GM12878 (cell line): Measurements from ENCODE around the gene RICTOR. TPM values are rescaled to one million over a fixed set of nuclear protein-coding genes. Genes with fewer than 3 reads are reported as not detected.

Experiments used
- ATAC-seq: fragments of 200-7000 bp; cut with Tn5 transposase; 3 replicates; pipeline ENCODE4 v1.9.1; 2020; ENCODE audit warnings: mild to moderate bottlenecking, moderate library complexity
- BruUV-seq: library from RNA; stranded (reverse); fragments of 400-500 nt; replicated peaks from 2 replicates; lab custom pipeline; 2021; lab: Mats Ljungman, UMichigan
- CTCF ChIA-PET: fragments of 300-600 bp; sonication (Branson Sonifier 250); formaldehyde crosslinking; extraction: SDS; loops from one replicate; lab custom pipeline; 2021; ENCODE audit warnings: inconsistent platforms; lab: Yijun Ruan, JAX
- POLR2A ChIA-PET: fragments of 350-600 bp; formaldehyde crosslinking; extraction: SDS; loops from one replicate; lab custom pipeline; 2021; ENCODE audit warnings: inconsistent platforms; lab: Charles Lee
- RAD21 ChIA-PET: fragments of 300-600 bp; sonication (Branson Sonifier 250); formaldehyde crosslinking; loops from one replicate; lab custom pipeline; 2023; ENCODE audit warnings: antibody characterized with exemption; ENCODE audit not compliant: unreplicated experiment; lab: Charles Lee
- SMC1A ChIA-PET: fragments of 300-600 bp; sonication (Branson Sonifier 250); formaldehyde crosslinking; loops from one replicate; lab custom pipeline; 2023; ENCODE audit not compliant: unreplicated experiment, uncharacterized antibody; lab: Charles Lee
- DNase-seq: peaks from one replicate; pipeline ENCODE4 v3.0.0-alpha.2; 2011; ENCODE audit warnings: low read depth, low spot score
- FAIRE-seq: peaks from 3 replicates; lab custom pipeline; 2011; peaks lifted over from hg19 to GRCh38; lab: Jason Lieb, UNC
- H2AFZ ChIP-seq: 2 replicates; pipeline ENCODE4 v1.6.0; 2011; ENCODE audit warnings: low read depth, low read length, control low read depth; ENCODE audit not compliant: control insufficient read depth
- H3K27ac ChIP-seq: 2 replicates; pipeline ENCODE4 v1.5.1; 2011; ENCODE audit warnings: control low read depth; ENCODE audit not compliant: control insufficient read depth, insufficient read depth
- H3K27me3 ChIP-seq, 2 experiments: replicated peaks in 1 of 2; 2 replicates each; pipeline versions ENCODE4 v1.6.0 to v1.6.1; 2011; ENCODE audit warnings: low read length in 1 of 2; ENCODE audit not compliant: control insufficient read depth in 2 of 2, insufficient read depth in 2 of 2
- H3K36me3 ChIP-seq, 2 experiments: 2 replicates each; pipeline ENCODE4 v1.5.1; 2011; ENCODE audit warnings: low read length in 1 of 2; ENCODE audit not compliant: control insufficient read depth in 2 of 2, insufficient read depth in 2 of 2
- H3K4me1 ChIP-seq: 2 replicates; pipeline ENCODE4 v1.6.1; 2011; ENCODE audit warnings: mild to moderate bottlenecking, low read length, moderate library complexity, mixed read lengths; ENCODE audit not compliant: control insufficient read depth, insufficient read depth
- H3K4me2 ChIP-seq: 2 replicates; pipeline ENCODE4 v1.6.0; 2011; ENCODE audit warnings: control low read depth; ENCODE audit not compliant: control insufficient read depth, insufficient read depth
- H3K4me3 ChIP-seq: fragments of 200-600 bp; sonication (generic); 2 replicates; pipeline ENCODE4 v1.5.1; 2016
- H3K79me2 ChIP-seq: 2 replicates; pipeline ENCODE4 v1.6.0; 2011; ENCODE audit warnings: low read length; ENCODE audit not compliant: control insufficient read depth, insufficient read depth
- H3K9ac ChIP-seq: 2 replicates; pipeline ENCODE4 v1.8.0; 2011; ENCODE audit warnings: low read length, control low read depth, mixed read lengths; ENCODE audit not compliant: control insufficient read depth, insufficient read depth
- H3K9me3 ChIP-seq: replicated peaks from 3 replicates; pipeline ENCODE4 v1.5.1; 2011; ENCODE audit warnings: mild to moderate bottlenecking, low read length; ENCODE audit not compliant: control insufficient read depth, insufficient read depth
- H4K20me1 ChIP-seq: 2 replicates; pipeline ENCODE4 v1.6.0; 2011; ENCODE audit not compliant: control insufficient read depth, insufficient read depth
- BRCA1 ChIP-seq: IDR thresholded peaks from 2 replicates; pipeline ENCODE4 v1.6.1; 2011; ENCODE audit warnings: low read depth, low read length, improper control_type of control experiment
- CBFB ChIP-seq: IDR thresholded peaks from 2 replicates; pipeline ENCODE4 v1.6.1; 2016; ENCODE audit warnings: antibody characterized with exemption, low read depth
- EZH2 ChIP-seq: IDR thresholded peaks from 2 replicates; pipeline ENCODE4 v1.6.1; 2012; ENCODE audit warnings: low read depth, mild to moderate bottlenecking, control low read depth, inconsistent platforms, low read length, borderline replicate concordance; ENCODE audit not compliant: control insufficient read depth
- FOXM1 ChIP-seq: IDR thresholded peaks from 2 replicates; pipeline ENCODE4 v1.6.1; 2012; ENCODE audit warnings: low read depth, mild to moderate bottlenecking, inconsistent platforms, low read length, moderate library complexity
- HCFC1 ChIP-seq: fragments of 150-350 bp; IDR thresholded peaks from 2 replicates; pipeline ENCODE4 v1.6.1; 2014; ENCODE audit warnings: low read length
- IKZF2 ChIP-seq, 2 experiments: fragments of 450-650 bp; IDR thresholded peaks; 2 replicates each; pipeline ENCODE4 v1.6.1; 2017; ENCODE audit warnings: mild to moderate bottlenecking in 2 of 2, moderate library complexity in 2 of 2
- MEF2A ChIP-seq: IDR thresholded peaks from 2 replicates; pipeline ENCODE4 v1.6.1; 2011; ENCODE audit warnings: low read depth, mild to moderate bottlenecking, low read length, moderate library complexity; ENCODE audit not compliant: insufficient read depth
- MTA3 ChIP-seq: IDR thresholded peaks from 2 replicates; pipeline ENCODE4 v1.6.1; 2012; ENCODE audit warnings: low read length, inconsistent platforms, borderline replicate concordance
- MYB ChIP-seq: fragments of 150-350 bp; IDR thresholded peaks from 2 replicates; pipeline ENCODE4 v1.6.1; 2014; ENCODE audit warnings: mild to moderate bottlenecking, low read depth, low read length, borderline replicate concordance
- NFIC ChIP-seq: IDR thresholded peaks from 2 replicates; pipeline ENCODE4 v1.6.1; 2012; ENCODE audit warnings: low read depth, mild to moderate bottlenecking, inconsistent platforms, low read length, moderate library complexity
- PAX8 ChIP-seq: fragments of 450-650 bp; IDR thresholded peaks from 2 replicates; pipeline ENCODE4 v1.6.1; 2017; ENCODE audit warnings: mild to moderate bottlenecking, moderate library complexity
- RELA ChIP-seq: fragments of 450-650 bp; IDR thresholded peaks from 2 replicates; pipeline ENCODE4 v1.8.0; 2014; ENCODE audit warnings: borderline replicate concordance; ENCODE audit not compliant: partially characterized antibody
- SREBF1 ChIP-seq: IDR thresholded peaks from 2 replicates; pipeline ENCODE4 v1.6.1; 2012; ENCODE audit warnings: mild to moderate bottlenecking, low read length
- TARDBP ChIP-seq: IDR thresholded peaks from 2 replicates; pipeline ENCODE4 v1.6.1; 2016; ENCODE audit warnings: borderline replicate concordance
- YY1 ChIP-seq: IDR thresholded peaks from 2 replicates; pipeline ENCODE4 v1.6.1; 2011; ENCODE audit warnings: low read depth, mild to moderate bottlenecking, low read length
- WGBS: methylation state at CpG from one replicate; pipeline ENCODE4 v1.1.6; 2016; ENCODE audit warnings: low lambda C conversion rate; ENCODE audit not compliant: insufficient replicate concordance, insufficient coverage; ENCODE audit errors: missing lambda C conversion rate; 5-methylcytosine and 5-hydroxymethylcytosine counted together
- in situ Hi-C: fragments of 300-500 bp; cut with MboI; formaldehyde crosslinking; loops from 9 replicates; pipeline ENCODE4 v1.14.3; 2018; ENCODE audit warnings: mixed read lengths
- intact Hi-C: fragments of 100-400 bp; cut with micrococcal nuclease; formaldehyde crosslinking; loops from one replicate; pipeline ENCODE4 v1.14.2; 2022; ENCODE audit not compliant: unreplicated experiment
- polyA plus RNA-seq, 11 experiments: library from polyadenylated mRNA; depleted of rRNA in 4 of 11; unstranded in 6 of 11; stranded (reverse) in 5 of 11; fragments of >200 nt; fragmentation: Nextera tagmentation in 4 of 11; fragmentation: Illumina TruSeq in 1 of 11; extraction: Ambion mirVana in 4 of 11; extraction: Trizol in 1 of 11; gene quantifications; 1 replicate in 1 of 11; 2 replicates in 10 of 11; pipeline versions ENCODE4 v1.2.1 to v1.2.3, GENCODE V29; 2011 to 2016; ENCODE audit warnings: inconsistent platforms in 2 of 11, missing spikeins in 2 of 11, low read depth in 1 of 11
- total RNA-seq, 4 experiments: library from RNA; depleted of rRNA in 3 of 4; stranded (reverse); fragments of >200 nt in 3 of 4; fragmentation: Illumina TruSeq in 1 of 4; extraction: Trizol in 1 of 4; gene quantifications; 2 replicates each; pipeline versions ENCODE4 v1.2.1 to v1.2.3, GENCODE V29; 2013 to 2021
- TF ChIP-seq, protein P1 (sequence below): fragments of 450-650 bp; IDR thresholded peaks from 2 replicates; pipeline ENCODE4 v1.6.1; 2016; ENCODE audit warnings: mild to moderate bottlenecking
- TF ChIP-seq, protein P2 (sequence below): IDR thresholded peaks from 2 replicates; pipeline ENCODE4 v1.6.1; 2011; ENCODE audit warnings: borderline replicate concordance, low read depth, mild to moderate bottlenecking, moderate library complexity, low read length; ENCODE audit not compliant: insufficient read depth, poor library complexity, severe bottlenecking

Gene RICTOR
- total and polyA plus RNA-seq, 10 of the 15 experiments (the other 5 are each of a cell fraction or from before 2014, with no cell fraction given), result 2.7 to 23.0 (median 6.9) TPM

DNA sequence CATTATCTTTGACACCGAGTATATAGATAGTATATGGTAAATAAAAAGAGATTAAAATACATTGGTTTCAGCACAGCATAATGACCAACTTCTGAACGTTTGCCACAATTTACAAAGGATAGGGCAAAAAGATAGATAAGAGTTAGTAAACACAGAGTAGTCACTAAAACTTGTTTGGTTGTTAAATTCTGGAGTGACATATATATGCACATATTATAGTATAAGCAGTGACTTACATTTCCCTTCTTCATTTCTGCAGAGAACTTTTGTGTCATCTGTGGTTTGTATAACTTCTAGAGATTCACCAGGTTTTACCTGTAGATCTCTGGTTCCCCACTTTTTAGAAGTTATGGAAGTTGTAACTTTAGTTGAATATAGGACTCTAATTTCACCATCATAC lies 44.4 kb upstream of the RICTOR start:
- in situ Hi-C loops (no loop called here), intact Hi-C loops (no loop called here)
- H3K4me1 ChIP-seq, result no peaks in the 10 kb centered on the region
- BruUV-seq, result no TSS peak
- no peak for ATAC-seq
- H3K27me3 ChIP-seq, result no peaks in the 10 kb centered on the region
- 25% methylated on average over 2 of the region's 2 CpGs for WGBS
- POLR2A ChIA-PET, result no interaction called here
- SMC1A ChIA-PET, result interaction anchor here (1.1 kb wide), 1 partner anchor 70 kb away, joined by 3 read pairs; no protein-coding TSS in a partner anchor
- H3K9me3 ChIP-seq, result no peaks in the 10 kb centered on the region
- no peaks in the 10 kb centered on the region for H3K36me3 ChIP-seq
- RAD21 ChIA-PET, result no interaction called here
- no peak overlapping the region for H3K4me2 ChIP-seq
- H3K27ac ChIP-seq, result no peak overlapping the region
- H2AFZ ChIP-seq, result no peak overlapping the region
- CTCF ChIA-PET, result interaction anchor here (1.3 kb wide), 1 partner anchor 37 kb away, joined by 3 read pairs; no protein-coding TSS in a partner anchor
- H3K79me2 ChIP-seq, result no peaks in the 10 kb centered on the region
- no peak overlapping the region for H3K4me3 ChIP-seq
- no peak for DNase-seq
- FAIRE-seq, result peak; percentile 69
- no peak overlapping the region for H3K9ac ChIP-seq
- no peak for TF ChIP-seq MTA3
- TF ChIP-seq MEF2A, result no peak
- no peak for TF ChIP-seq YY1
- no peaks in the 10 kb centered on the region for H4K20me1 ChIP-seq

DNA sequence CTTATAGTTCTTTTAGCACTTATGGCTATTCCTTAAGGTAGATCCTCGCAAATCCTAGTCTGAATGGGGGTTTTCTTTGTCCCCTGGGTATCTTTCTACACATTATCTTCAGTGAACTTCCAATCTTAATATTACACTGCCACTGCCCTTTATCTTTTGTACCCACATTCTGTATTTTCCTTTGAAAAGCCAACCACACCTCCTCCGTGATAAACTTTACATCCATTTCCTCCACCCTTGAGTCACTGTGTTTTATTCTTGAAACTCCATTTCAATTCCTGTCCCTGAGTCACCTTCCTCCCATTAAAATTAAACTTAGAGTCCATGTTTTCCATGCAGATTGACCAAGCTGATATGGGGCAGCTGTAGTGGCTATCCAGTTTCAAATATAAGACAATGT lies 43.2 kb upstream of the RICTOR start:
- 29% methylated on average over 2 of the region's 2 CpGs for WGBS
- Histone ChIP-seq H3K9me3 (no peaks in the 10 kb centered on the region), H3K4me3 (no peak overlapping the region), H4K20me1 (no peaks in the 10 kb centered on the region), H3K27me3 (no peaks in the 10 kb centered on the region), H3K36me3 (no peaks in the 10 kb centered on the region), H3K4me1 (no peaks in the 10 kb centered on the region), H2AFZ (no peak overlapping the region), H3K9ac (no peak overlapping the region), H3K79me2 (no peaks in the 10 kb centered on the region), H3K4me2 (no peak overlapping the region), H3K27ac (no peak overlapping the region)
- ChIA-PET POLR2A (no interaction called here), CTCF (interaction anchor here (1.3 to 1.5 kb wide), 2 partner anchors 9 to 36 kb away, joined by 3 to 4 read pairs; no protein-coding TSS in a partner anchor), RAD21 (no interaction called here), SMC1A (interaction anchor here (1.1 to 1.2 kb wide), 2 partner anchors 72 to 100 kb away, joined by 3 read pairs; no protein-coding TSS in a partner anchor)
- ATAC-seq, result no peak
- DNase-seq, result no peak
- no TSS peak for BruUV-seq
- intact Hi-C loops (no loop called here), in situ Hi-C loops (no loop called here)
- FAIRE-seq, result no peak
- TF ChIP-seq, protein P1, sequence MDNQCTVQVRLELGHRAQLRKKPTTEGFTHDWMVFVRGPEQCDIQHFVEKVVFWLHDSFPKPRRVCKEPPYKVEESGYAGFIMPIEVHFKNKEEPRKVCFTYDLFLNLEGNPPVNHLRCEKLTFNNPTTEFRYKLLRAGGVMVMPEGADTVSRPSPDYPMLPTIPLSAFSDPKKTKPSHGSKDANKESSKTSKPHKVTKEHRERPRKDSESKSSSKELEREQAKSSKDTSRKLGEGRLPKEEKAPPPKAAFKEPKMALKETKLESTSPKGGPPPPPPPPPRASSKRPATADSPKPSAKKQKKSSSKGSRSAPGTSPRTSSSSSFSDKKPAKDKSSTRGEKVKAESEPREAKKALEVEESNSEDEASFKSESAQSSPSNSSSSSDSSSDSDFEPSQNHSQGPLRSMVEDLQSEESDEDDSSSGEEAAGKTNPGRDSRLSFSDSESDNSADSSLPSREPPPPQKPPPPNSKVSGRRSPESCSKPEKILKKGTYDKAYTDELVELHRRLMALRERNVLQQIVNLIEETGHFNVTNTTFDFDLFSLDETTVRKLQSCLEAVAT, result no peak
- no peak for TF ChIP-seq HCFC1
- no peak for TF ChIP-seq TARDBP
- no peak for TF ChIP-seq EZH2
- no peak for TF ChIP-seq PAX8
- no peak for TF ChIP-seq RELA
- TF ChIP-seq IKZF2 (IDR thresholded peaks at IDR 0.05), result no peak
- TF ChIP-seq BRCA1, result no peak
- TF ChIP-seq MYB, result no peak
- TF ChIP-seq, protein P2, sequence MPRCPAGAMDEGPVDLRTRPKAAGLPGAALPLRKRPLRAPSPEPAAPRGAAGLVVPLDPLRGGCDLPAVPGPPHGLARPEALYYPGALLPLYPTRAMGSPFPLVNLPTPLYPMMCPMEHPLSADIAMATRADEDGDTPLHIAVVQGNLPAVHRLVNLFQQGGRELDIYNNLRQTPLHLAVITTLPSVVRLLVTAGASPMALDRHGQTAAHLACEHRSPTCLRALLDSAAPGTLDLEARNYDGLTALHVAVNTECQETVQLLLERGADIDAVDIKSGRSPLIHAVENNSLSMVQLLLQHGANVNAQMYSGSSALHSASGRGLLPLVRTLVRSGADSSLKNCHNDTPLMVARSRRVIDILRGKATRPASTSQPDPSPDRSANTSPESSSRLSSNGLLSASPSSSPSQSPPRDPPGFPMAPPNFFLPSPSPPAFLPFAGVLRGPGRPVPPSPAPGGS, result no peak
- TF ChIP-seq CBFB, result no peak
- no peak for TF ChIP-seq FOXM1
- no peak for TF ChIP-seq NFIC
- TF ChIP-seq SREBF1, result no peak
